HG03378 (cell line): ENCODE measurements around the gene BLNK.

ENCODE experiments used
- ATAC-seq: cut with Tn5 transposase; IDR thresholded peaks from one replicate; pipeline ENCODE4 v1.9.1; 2021; ENCODE audit warnings: mild to moderate bottlenecking, moderate library complexity; ENCODE audit not compliant: unreplicated experiment

Gene BLNK

GRCh38 chr10:96165726-96166125 lies 105.6 kb downstream of the BLNK start:
- no peak for ATAC-seq

- ATAC-seq, result no peak
Measured at GRCh38 chr10:96153070-96153469, 118.3 kb downstream of the BLNK start.

- ATAC-seq, result no peak
Measured at GRCh38 chr10:96152437-96152836, 118.9 kb downstream of the BLNK start.
